GM20000 (cell line): ENCODE results near the gene MBD2.
"Not testable (repeated sequence)": the region's sequence is repeated elsewhere in the genome, so short reads cannot be mapped to it uniquely, and the experiment has no call there.

Experiments used
- DNase-seq: peaks from one replicate; pipeline ENCODE4 v3.0.0; 2012; ENCODE audit warnings: low spot score
- TF ChIP-seq, protein P1 (sequence below): IDR thresholded peaks from 2 replicates; pipeline ENCODE4 v1.5.1; 2012; ENCODE audit warnings: mild to moderate bottlenecking, control low read depth; ENCODE audit errors: extremely low read depth, missing control alignments

MBD2 gene

DNA sequence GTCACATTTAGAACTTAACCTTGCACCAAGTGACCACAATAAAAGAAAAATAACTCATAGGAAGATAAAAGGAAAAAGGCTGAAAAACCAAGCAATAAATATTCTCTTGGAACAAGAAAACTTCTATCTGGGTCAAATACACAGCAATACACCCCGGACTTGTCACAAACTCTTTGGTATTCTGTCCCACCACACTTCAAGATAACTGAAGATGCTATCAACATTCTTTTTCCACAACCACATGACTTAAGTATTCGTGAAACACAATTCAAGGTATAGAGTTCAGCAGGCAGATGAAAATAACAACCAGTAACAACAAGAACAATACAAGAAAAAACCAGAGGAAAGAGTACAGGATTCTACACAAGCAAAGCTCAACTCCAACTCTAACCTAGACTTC is 18.0 kb downstream of the MBD2 start:
- TF ChIP-seq, protein P1, sequence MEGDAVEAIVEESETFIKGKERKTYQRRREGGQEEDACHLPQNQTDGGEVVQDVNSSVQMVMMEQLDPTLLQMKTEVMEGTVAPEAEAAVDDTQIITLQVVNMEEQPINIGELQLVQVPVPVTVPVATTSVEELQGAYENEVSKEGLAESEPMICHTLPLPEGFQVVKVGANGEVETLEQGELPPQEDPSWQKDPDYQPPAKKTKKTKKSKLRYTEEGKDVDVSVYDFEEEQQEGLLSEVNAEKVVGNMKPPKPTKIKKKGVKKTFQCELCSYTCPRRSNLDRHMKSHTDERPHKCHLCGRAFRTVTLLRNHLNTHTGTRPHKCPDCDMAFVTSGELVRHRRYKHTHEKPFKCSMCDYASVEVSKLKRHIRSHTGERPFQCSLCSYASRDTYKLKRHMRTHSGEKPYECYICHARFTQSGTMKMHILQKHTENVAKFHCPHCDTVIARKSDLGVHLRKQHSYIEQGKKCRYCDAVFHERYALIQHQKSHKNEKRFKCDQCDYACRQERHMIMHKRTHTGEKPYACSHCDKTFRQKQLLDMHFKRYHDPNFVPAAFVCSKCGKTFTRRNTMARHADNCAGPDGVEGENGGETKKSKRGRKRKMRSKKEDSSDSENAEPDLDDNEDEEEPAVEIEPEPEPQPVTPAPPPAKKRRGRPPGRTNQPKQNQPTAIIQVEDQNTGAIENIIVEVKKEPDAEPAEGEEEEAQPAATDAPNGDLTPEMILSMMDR = no peak
- DNase-seq = no peak

DNA sequence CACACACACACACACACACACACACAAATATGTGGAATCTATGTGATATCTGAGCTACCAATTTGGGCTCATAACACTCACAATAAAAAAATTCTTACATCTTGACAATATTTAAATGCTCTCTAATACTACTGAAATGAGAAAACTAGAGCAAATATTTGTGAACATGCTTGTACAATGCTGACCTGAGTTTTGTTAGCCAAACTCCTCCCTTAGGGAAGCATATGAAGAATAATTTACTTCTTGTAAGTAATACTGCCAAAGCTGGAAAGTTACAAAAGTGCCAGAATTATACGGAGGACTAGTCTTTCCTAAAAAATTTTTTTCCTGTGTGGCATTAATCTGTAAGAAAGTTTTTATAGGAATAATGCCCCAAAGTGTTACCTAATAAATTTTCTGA is 18.5 kb downstream of the MBD2 start:
- DNase-seq = no peak
- TF ChIP-seq, protein P1 = no peak

DNA sequence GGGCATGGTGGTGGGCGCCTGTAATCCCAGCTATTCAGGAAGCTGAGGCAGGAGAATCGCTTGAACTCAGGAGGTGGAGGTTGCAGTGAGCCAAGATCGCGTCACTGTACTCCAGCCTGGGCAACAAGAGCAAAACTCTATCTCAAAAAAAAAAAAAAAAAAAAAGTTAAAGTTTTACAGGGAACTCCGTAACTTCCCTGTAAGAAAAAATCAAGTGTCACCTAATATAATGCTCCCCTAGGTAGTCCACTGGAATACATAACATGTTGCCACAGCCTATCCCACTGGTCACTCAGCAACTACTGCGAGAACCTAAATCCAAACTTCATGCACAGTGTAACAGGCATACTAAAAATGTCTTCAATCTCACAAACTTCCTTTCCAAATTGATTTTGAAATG is 19.0 kb downstream of the MBD2 start:
- DNase-seq = not testable (repeated sequence)

DNA sequence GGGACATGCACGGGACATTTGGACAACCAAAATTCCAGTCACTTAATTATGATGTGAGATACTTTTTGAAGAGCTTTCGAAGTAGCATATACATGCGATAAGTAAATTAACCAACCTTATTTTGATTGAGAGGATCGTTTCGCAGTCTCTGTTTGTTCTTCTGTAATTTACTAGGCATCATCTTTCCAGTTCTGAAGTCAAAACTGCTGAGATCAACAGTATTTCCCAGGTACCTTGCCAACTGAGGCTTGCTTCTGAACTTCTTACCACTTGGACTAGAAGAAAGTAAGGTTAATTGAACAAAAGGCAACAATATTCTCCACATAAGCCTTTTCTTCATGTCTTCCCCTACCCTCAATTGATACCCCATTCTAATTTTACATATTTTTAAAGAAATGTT is 19.6 kb downstream of the MBD2 start:
- TF ChIP-seq, protein P1 = no peak
- no peak for DNase-seq

DNA sequence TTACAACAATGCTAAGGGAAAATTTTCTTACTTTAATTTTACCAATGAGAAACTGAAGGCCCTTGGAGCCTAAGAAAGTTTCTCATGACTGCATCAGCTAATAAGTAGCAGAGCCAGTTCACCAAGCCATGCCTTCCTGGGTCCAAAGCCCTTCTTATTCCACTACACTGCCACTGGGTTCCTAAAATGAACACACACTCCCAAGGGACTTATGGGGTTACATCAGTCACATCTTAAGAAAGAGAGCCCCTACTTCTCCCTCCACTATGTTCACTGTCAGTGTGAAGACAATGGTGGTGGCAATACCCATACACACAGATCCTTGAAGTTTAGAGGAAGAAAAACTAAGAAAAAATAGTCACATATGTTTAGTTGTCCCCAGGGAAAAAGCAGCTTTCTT is 20.6 kb downstream of the MBD2 start:
- TF ChIP-seq, protein P1 = no peak

DNA sequence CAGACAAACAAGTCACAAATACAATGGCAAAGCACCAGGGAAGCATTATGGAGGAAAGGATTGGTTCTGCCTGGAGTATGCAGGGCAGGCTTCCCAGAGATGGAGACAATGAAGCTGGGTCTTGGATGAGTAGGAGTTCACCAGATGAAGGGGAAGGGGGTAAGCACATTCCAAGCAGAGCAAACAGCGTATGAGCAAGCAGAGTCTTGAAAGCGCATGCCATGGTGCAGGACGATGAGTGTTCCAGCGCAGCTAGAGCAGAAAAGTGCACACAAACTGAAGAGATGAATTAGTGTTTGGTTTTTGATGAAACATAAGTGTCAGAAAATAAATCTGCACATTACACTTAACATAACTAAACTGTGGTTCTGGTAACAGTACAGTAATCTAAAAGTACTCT is 21.6 kb downstream of the MBD2 start:
- no peak for DNase-seq
- TF ChIP-seq, protein P1 = no peak

More for the DNA sequence above, 20.6 kb downstream of the MBD2 start:
- no peak for DNase-seq

DNA sequence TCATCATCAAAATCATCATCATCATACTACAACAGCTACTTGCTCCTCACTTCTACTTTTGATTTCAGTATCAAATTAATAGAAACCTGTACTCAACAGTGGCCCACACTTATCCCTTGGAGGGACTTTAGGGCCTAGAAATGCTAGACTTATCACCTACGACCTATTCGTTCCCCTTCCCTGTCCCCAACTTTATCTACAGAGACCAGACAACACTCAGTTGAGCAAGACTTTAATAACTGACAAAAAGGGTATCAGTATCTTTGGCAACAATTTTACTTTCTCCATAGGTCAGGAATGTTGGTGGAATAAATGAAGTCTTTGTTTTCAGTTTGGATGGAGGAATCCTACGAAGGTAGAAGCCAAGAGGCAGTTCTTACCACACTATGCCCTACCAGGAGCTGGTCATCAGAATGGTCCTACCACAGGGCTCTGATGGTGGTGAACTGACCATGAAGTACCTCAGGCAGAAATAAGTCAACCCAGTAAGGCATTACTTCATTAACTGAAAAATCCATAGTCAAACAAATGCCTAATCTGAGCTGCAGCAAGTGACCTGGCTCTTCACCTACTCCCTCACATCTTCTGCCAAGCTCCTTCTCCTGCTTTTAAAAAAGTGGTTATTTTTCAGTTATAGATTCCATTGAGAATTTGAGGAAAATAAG is 26.6 kb downstream of the MBD2 start:
- TF ChIP-seq, protein P1 = no peak
- no peak for DNase-seq

DNA sequence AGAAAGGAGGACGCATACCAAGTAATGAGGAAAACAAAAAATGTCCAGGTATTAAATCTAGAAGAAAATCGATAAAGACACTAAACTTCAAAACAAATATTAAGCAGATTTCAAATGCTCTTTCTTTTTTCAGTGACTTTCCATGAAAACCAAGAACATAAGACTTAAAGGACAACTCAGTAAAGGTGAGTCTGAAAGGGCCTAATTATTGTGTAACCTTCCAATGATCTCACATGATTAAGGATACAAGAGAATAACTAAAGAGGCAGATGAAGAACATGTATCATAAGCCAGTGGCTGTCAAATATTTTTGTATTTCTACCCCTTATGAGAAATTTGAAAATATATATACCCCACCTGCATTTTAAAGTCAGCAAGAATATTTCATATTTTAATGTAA is 30.7 kb downstream of the MBD2 start:
- no peak for DNase-seq

More for the DNA sequence above, 30.7 kb downstream of the MBD2 start:
- TF ChIP-seq, protein P1 = no peak
